Activated CD4-positive, alpha-beta T cell treated with anti-CD3 and anti-CD28 coated beads, Interleukin-2, amount 50 U/mL, for 1 hour (primary cell): ENCODE results near the gene RNF114.
"Not testable (repeated sequence)": the region's sequence is repeated elsewhere in the genome, so short reads cannot be mapped to it uniquely, and the experiment has no call there.

Experiments
- DNase-seq: peaks from one replicate; pipeline ENCODE4 v3.0.0-alpha.2; 2020

The RNF114 gene

GRCh38 chr20:49965781-49966305, 29.6 kb downstream of the RNF114 start:
- no peak for DNase-seq

- no peak for DNase-seq
Observed at GRCh38 chr20:49966861-49967260, 30.7 kb downstream of the RNF114 start.

- no peak for DNase-seq
Observed at GRCh38 chr20:49969234-49969633, 33.0 kb downstream of the RNF114 start.

GRCh38 chr20:49969946-49970345, 33.7 kb downstream of the RNF114 start:
- no peak for DNase-seq

GRCh38 chr20:49970498-49970897, 34.3 kb downstream of the RNF114 start:
- no peak for DNase-seq

GRCh38 chr20:49973981-49974380, 37.8 kb downstream of the RNF114 start:
- no peak for DNase-seq

GRCh38 chr20:49976542-49976941, 40.3 kb downstream of the RNF114 start:
- DNase-seq = no peak

- not testable (repeated sequence) for DNase-seq
Observed at GRCh38 chr20:49977740-49978139, 41.5 kb downstream of the RNF114 start.

GRCh38 chr20:49978685-49979029, 42.5 kb downstream of the RNF114 start:
- no peak for DNase-seq

GRCh38 chr20:49979030-49979832, 43.0 kb downstream of the RNF114 start:
- DNase-seq = peak; percentile 60

GRCh38 chr20:49980140-49981008, 44.2 kb downstream of the RNF114 start:
- no peak for DNase-seq

GRCh38 chr20:49981218-49982071, 45.2 kb downstream of the RNF114 start:
- no peak for DNase-seq

GRCh38 chr20:49982072-49982345, 45.8 kb downstream of the RNF114 start:
- DNase-seq = no peak

GRCh38 chr20:49982346-49983122, 46.3 kb downstream of the RNF114 start, which contains the start of gene SNAI1:
Gene SNAI1 (plus strand): TSS chr20:49982980. CDS start chr20:49983060, 80 bp downstream.
- DNase-seq = peak; percentile 78

GRCh38 chr20:49983123-49983847, 47.1 kb downstream of the RNF114 start:
- no peak for DNase-seq

GRCh38 chr20:49983848-49984408, 47.7 kb downstream of the RNF114 start:
- DNase-seq = no peak

GRCh38 chr20:49984426-49985153, 48.4 kb downstream of the RNF114 start:
- DNase-seq = no peak

GRCh38 chr20:49985157-49985556, 49.0 kb downstream of the RNF114 start:
- DNase-seq = no peak

GRCh38 chr20:49985617-49986016, 49.4 kb downstream of the RNF114 start:
- DNase-seq = no peak

GRCh38 chr20:49986049-49986448, 49.9 kb downstream of the RNF114 start:
- DNase-seq = no peak
